Liver (tissue), 2 donors: ENCODE data around the gene HNRNPR.

ENCODE experiments used
- FOXA1 ChIP-seq: IDR thresholded peaks from 2 replicates; pipeline ENCODE4 v1.6.1; 2016; ENCODE audit warnings: antibody characterized with exemption
- RAD21 ChIP-seq, 2 donors: IDR thresholded peaks; 2 replicates each; pipeline ENCODE4 v1.6.1; 2016; ENCODE audit warnings: antibody characterized with exemption in 2 of 2, mild to moderate bottlenecking in 2 of 2
- TAF1 ChIP-seq: conservative IDR thresholded peaks from 2 replicates; pipeline ENCODE4 v1.6.1; 2016; ENCODE audit warnings: antibody characterized with exemption, mild to moderate bottlenecking
- YY1 ChIP-seq: IDR thresholded peaks from 2 replicates; pipeline ENCODE4 v1.6.1; 2016; ENCODE audit warnings: antibody characterized with exemption, mild to moderate bottlenecking
- donor health status: healthy.

GRCh38 chr1:23385119-23385621 lies 41.1 kb upstream of the HNRNPR start:
- TF ChIP-seq FOXA1 (no peak), YY1 (no peak), RAD21 (IDR thresholded peaks at IDR 0.05) (no peak), TAF1 (no peak)
